NCI-H748 (cell line): ENCODE data around the gene TTC7B.

Experiments used
- DNase-seq: peaks from one replicate; lab custom pipeline; 2025; ENCODE audit not compliant: unreplicated experiment; lab: John Stamatoyannopoulos, UW

Gene TTC7B

GRCh38 chr14:90777830-90778485, 38.3 kb downstream of the TTC7B start:
- no peak for DNase-seq

- no peak for DNase-seq
Observed at GRCh38 chr14:90777358-90777757, 38.9 kb downstream of the TTC7B start.

GRCh38 chr14:90775441-90775840, 40.8 kb downstream of the TTC7B start:
- DNase-seq, result no peak

- no peak for DNase-seq
Observed at GRCh38 chr14:90774316-90774715, 41.9 kb downstream of the TTC7B start.

GRCh38 chr14:90773705-90774104, 42.5 kb downstream of the TTC7B start:
- DNase-seq, result no peak

GRCh38 chr14:90773196-90773486, 43.1 kb downstream of the TTC7B start:
- no peak for DNase-seq

GRCh38 chr14:90767899-90768298, 48.3 kb downstream of the TTC7B start:
- no peak for DNase-seq

GRCh38 chr14:90760591-90761316, 55.5 kb downstream of the TTC7B start:
- peak; percentile 61 for DNase-seq

- no peak for DNase-seq
Observed at GRCh38 chr14:90760078-90760444, 56.2 kb downstream of the TTC7B start.

- DNase-seq, result no peak
Observed at GRCh38 chr14:90759370-90760077, 56.7 kb downstream of the TTC7B start.

- DNase-seq, result no peak
Observed at GRCh38 chr14:90758959-90759358, 57.3 kb downstream of the TTC7B start.

- DNase-seq, result peak; percentile 93
Observed at GRCh38 chr14:90758028-90758889, 58.0 kb downstream of the TTC7B start.

- DNase-seq, result no peak
Observed at GRCh38 chr14:90757452-90757851, 58.8 kb downstream of the TTC7B start.

- peak; percentile 13 for DNase-seq
Observed at GRCh38 chr14:90756755-90757345, 59.4 kb downstream of the TTC7B start.

- no peak for DNase-seq
Observed at GRCh38 chr14:90755661-90756304, 60.4 kb downstream of the TTC7B start.

GRCh38 chr14:90753456-90754005, 62.7 kb downstream of the TTC7B start:
- DNase-seq, result no peak

- DNase-seq, result no peak
Observed at GRCh38 chr14:90750701-90751100, 65.5 kb downstream of the TTC7B start.

GRCh38 chr14:90750191-90750590, 66.0 kb downstream of the TTC7B start:
- no peak for DNase-seq

GRCh38 chr14:90747909-90748308, 68.3 kb downstream of the TTC7B start:
- no peak for DNase-seq

- no peak for DNase-seq
Observed at GRCh38 chr14:90743826-90744225, 72.4 kb downstream of the TTC7B start.
